NCI-H82 treated with DMSO at 0.1 percent for 48 hours (cell line): ENCODE measurements around the gene OR13C5.
"Not testable (repeated sequence)": the region's sequence is repeated elsewhere in the genome, so short reads cannot be mapped to it uniquely, and the experiment has no call there.

ENCODE experiments used
- DNase-seq: peaks from one replicate; lab custom pipeline; 2025; ENCODE audit not compliant: unreplicated experiment; lab: John Stamatoyannopoulos, UW

OR13C5 gene

GRCh38 chr9:104599313-104599712, at the start of gene OR13C5:
Gene OR13C5 (minus strand): TSS chr9:104599413. CDS start chr9:104599413, 0 bp downstream.
- DNase-seq, result not testable (repeated sequence)

- no peak for DNase-seq
Observed at GRCh38 chr9:104635456-104635855, 36.2 kb upstream of the OR13C5 start.

- DNase-seq, result no peak
Observed at GRCh38 chr9:104633976-104634520, 34.8 kb upstream of the OR13C5 start.

- not testable (repeated sequence) for DNase-seq
Observed at GRCh38 chr9:104625964-104626363, 26.8 kb upstream of the OR13C5 start.

GRCh38 chr9:104618104-104618503, 18.9 kb upstream of the OR13C5 start, which contains the start of gene OR13C9:
Gene OR13C9 (minus strand): TSS chr9:104618204. CDS start chr9:104618204, 0 bp downstream.
- DNase-seq, result no peak

GRCh38 chr9:104617418-104617817, 18.2 kb upstream of the OR13C5 start:
- no peak for DNase-seq

- no peak for DNase-seq
Observed at GRCh38 chr9:104611213-104611612, 12.0 kb upstream of the OR13C5 start.

GRCh38 chr9:104608336-104608735, 9.1 kb upstream of the OR13C5 start:
- DNase-seq, result no peak

GRCh38 chr9:104606152-104606551, 6.9 kb upstream of the OR13C5 start:
- DNase-seq, result no peak

GRCh38 chr9:104605527-104605926, 6.3 kb upstream of the OR13C5 start, which contains the start of gene OR13C2:
Gene OR13C2 (minus strand): TSS chr9:104605627. CDS start chr9:104605627, 0 bp downstream.
- not testable (repeated sequence) for DNase-seq

- DNase-seq, result no peak
Observed at GRCh38 chr9:104604801-104605200, 5.6 kb upstream of the OR13C5 start.

GRCh38 chr9:104598749-104599148, 464 bp downstream of the OR13C5 start:
- not testable (repeated sequence) for DNase-seq

GRCh38 chr9:104589626-104590025, 9.6 kb downstream of the OR13C5 start:
- no peak for DNase-seq

GRCh38 chr9:104586496-104587180, 12.6 kb downstream of the OR13C5 start:
- no peak for DNase-seq

GRCh38 chr9:104580562-104580961, 18.7 kb downstream of the OR13C5 start:
- no peak for DNase-seq

GRCh38 chr9:104577263-104577662, 21.9 kb downstream of the OR13C5 start:
- no peak for DNase-seq

GRCh38 chr9:104575456-104575855, 23.8 kb downstream of the OR13C5 start:
- DNase-seq, result no peak

GRCh38 chr9:104572612-104573011, 26.6 kb downstream of the OR13C5 start:
- DNase-seq, result no peak

GRCh38 chr9:104568868-104569267, 30.3 kb downstream of the OR13C5 start, which contains the start of gene OR13C8:
Gene OR13C8 (plus strand): TSS chr9:104569168. CDS start chr9:104569168, 0 bp downstream.
- DNase-seq, result no peak

- DNase-seq, result no peak
Observed at GRCh38 chr9:104564358-104564757, 34.9 kb downstream of the OR13C5 start.

- no peak for DNase-seq
Observed at GRCh38 chr9:104556830-104557634, 42.2 kb downstream of the OR13C5 start.

- no peak for DNase-seq
Observed at GRCh38 chr9:104555521-104555920, 43.7 kb downstream of the OR13C5 start.
